GM08714 (cell line): ENCODE measurements around the gene APOB.

ENCODE experiments used
- H3K4me3 ChIP-seq: fragments of 200-500 bp; sonication (Bioruptor generic); 2 replicates; pipeline ENCODE4 v1.5.1; 2014; ENCODE audit warnings: mild to moderate bottlenecking, low read length, inconsistent platforms
- ZNF274 ChIP-seq: IDR thresholded peaks from 2 replicates; pipeline ENCODE4 v1.6.1; 2012; ENCODE audit warnings: mild to moderate bottlenecking, low read depth, low read length

Gene APOB

GRCh38 chr2:21001988-21002813, 41.7 kb downstream of the APOB start:
- no peak for TF ChIP-seq ZNF274
- H3K4me3 ChIP-seq, result no peak overlapping the region

- TF ChIP-seq ZNF274, result no peak
- no peak overlapping the region for H3K4me3 ChIP-seq
Observed at GRCh38 chr2:21001225-21001946, 42.5 kb downstream of the APOB start.

- TF ChIP-seq ZNF274, result no peak
- H3K4me3 ChIP-seq, result no peak overlapping the region
Observed at GRCh38 chr2:20999906-21000645, 43.8 kb downstream of the APOB start.

GRCh38 chr2:20998972-20999905, 44.6 kb downstream of the APOB start:
- H3K4me3 ChIP-seq, result no peak overlapping the region
- no peak for TF ChIP-seq ZNF274

DNA sequence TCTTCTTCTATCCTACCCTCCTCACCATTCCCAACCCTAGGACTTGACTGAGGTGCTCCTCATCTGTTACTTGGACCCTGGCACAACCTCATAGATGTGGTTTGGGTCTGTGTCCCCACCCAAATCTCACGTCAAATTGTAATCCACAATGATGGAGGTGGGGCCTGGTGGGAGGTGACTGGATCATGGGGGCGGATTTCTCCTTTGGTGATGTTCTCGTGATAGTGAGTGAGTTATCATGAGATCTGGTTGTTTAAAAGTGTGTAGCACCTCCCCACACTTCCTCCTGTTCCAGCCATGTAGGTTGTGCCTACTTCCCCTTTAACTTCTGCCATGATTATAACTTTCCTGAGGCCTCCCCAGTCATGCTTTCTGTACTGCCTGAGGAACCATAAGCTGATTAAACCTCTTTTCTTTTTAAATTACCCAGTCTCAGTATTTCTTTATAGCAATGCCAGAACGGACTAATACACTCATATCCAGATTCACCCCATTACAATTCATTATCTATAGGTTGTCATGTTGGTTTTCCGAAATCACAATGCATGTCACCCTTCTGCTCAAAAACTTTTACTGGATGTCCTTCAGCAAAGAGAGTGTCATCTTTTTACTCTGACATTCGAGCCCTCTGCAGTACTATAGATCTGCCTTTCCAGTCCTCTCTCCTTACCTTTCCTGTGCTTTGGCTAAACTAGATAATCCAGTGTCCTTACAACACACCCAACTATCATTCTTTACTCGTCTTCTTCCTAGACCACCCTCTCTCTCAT, 45.7 kb downstream of the APOB start:
- H3K4me3 ChIP-seq, result no peak overlapping the region
- no peak for TF ChIP-seq ZNF274

DNA sequence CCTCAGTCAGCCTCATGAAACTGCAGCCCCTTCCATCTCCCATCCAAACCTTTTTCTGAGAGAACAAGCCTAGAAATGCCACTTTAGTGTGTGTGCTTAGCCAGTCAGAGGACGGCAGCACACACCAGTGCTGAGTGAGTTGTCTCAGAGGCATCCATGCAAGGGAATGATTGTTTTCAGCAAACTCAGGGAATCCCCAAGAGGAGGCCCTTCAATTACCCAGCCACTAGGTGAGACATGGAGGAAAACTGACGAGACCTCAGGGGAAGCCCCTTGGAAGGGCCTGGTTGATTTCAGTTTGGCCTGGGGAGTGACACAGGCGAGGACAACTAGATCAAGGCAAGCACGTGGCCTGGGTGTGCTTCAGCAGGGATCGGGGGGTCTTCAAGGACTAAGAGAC, 49.7 kb downstream of the APOB start:
- no peak for TF ChIP-seq ZNF274
- H3K4me3 ChIP-seq, result no peak overlapping the region

- no peak for TF ChIP-seq ZNF274
- no peak overlapping the region for H3K4me3 ChIP-seq
Observed at GRCh38 chr2:20992201-20992711, 51.6 kb downstream of the APOB start.

- no peak overlapping the region for H3K4me3 ChIP-seq
- TF ChIP-seq ZNF274, result no peak
Observed at GRCh38 chr2:20990442-20991430, 53.1 kb downstream of the APOB start.

- TF ChIP-seq ZNF274, result no peak
- H3K4me3 ChIP-seq, result no peak overlapping the region
Observed at GRCh38 chr2:20989404-20989803, 54.5 kb downstream of the APOB start.

DNA sequence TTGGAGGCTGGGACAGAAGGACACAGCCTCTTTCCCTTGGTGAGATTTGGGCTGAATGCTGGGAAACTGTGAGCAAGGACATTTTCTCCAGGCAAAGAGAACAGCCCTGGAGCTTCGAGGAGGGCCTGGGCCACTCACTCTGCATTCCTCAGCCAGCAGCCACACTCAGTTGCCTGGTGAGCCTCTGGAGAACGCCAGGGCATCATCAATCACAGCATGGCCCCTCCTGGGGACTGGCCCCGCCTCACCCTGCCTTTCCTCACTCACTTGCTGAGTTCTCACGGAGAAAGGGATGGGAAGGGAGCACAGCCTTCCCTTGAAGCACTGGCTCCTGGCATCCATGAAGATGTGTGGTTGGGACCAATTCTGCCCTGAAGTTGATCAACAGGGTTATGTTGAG, 55.0 kb downstream of the APOB start:
- TF ChIP-seq ZNF274, result no peak

DNA sequence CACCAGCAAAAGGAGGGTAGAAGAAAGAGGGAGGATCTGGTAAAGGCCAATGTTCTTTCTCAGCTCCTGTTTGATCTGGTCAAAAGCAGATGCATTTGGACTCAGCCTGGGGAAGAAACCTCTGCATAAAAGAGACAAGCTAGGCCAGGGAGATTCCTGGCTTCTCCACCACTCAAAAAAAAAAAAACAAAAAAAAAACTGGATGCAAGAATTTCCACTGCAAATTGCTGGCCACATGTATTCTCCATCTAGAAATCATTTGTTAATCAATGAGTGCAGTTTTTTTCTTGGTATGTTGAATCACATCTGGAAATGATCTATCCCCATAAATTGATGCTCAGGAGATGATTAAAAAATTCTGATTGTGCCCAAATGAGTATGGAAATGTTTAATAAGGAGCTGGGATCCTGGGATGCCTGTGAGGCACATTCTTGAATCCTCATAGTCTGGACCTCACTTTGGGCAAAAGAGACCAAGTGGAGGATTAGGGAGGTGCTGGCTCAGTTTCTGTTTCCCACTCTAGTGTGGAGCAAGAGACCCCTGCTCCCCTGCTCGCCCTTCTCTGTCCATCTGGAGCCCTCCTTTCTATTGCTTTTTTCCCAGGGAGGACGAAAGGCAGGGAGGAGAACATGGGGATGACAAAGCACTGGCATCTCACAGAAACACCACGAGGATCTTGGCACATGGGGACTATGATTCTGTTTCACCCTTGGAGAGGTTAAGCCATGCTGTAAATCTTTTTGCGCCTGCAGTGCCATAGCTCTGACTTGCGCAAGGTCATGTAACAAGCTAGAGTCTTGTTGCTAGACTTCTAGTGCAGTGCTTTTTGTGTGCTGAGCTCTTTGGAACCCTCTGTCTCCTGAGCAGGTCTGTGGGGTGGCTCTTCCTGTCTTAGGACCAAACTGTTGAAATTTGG, 57.6 kb downstream of the APOB start:
- H3K4me3 ChIP-seq, result no peak overlapping the region
- TF ChIP-seq ZNF274, result no peak

More for the DNA sequence above, 55.0 kb downstream of the APOB start:
- no peak overlapping the region for H3K4me3 ChIP-seq
